Measurements from ENCODE around the gene TTC31.

Gene TTC31

GRCh38 chr2:74488643-74489481 is 6.0 kb downstream of the TTC31 start:
- DNase-seq = no peak

GRCh38 chr2:74489906-74490305 is 7.0 kb downstream of the TTC31 start:
- no peak for DNase-seq

DNA sequence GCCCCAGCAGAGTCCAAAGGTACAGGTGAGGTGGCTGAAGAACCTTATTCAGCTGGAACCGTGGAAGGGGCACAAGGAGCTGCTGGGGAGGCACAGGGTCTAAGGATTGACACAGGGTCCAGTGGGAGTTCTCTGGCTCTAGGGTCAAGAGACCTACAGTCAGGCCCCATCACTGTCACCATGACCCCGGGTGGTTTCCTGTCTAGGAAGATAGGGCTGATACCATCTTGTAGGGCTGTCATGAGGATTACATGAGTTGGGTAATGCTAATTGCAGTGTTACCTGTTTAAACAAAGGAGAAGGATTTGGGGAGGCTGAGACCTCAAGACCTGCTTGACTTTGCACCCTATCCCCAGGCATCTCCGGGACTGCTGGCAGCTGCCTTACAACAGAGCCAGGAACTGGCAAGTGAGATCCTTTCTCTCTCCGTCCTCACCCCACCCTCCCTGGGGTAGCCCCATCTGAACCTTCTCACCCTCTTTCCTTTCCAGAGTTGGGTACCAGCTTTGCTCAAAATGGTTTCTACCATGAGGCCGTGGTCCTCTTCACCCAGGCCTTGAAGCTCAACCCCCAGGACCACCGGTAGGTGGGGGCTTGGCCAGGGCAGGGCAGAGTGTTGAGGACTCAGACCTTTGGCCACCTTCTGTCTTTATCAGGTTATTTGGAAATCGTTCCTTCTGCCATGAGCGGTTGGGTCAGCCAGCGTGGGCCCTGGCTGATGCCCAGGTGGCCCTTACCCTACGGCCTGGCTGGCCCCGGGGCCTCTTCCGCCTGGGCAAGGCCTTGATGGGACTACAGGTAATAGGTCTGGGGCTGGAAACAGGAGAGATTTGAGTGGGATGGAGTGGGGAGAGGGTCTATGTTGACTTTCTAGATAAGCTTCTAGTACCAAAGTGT is 9.0 kb downstream of the TTC31 start:
- no peak for DNase-seq

DNA sequence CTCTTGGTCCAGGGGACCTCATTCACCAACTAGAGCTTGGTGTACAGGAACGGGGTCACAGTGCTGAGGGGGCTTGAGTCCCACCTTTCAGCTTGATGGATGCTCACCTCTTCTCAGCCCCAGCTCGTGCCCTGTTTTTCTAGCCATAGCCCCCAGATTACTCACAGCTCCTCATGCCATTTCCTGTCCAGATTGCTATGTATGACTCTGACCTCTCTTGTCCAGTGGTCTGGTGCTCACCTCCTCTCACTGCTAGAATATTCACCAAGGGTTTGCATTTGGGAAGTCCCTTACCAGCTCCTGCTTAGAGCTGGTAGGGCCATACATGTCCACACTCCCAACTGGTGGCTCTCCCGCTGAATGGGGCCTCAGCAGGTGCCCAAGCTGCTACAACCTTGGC is 10.7 kb downstream of the TTC31 start:
- no peak for DNase-seq

DNA sequence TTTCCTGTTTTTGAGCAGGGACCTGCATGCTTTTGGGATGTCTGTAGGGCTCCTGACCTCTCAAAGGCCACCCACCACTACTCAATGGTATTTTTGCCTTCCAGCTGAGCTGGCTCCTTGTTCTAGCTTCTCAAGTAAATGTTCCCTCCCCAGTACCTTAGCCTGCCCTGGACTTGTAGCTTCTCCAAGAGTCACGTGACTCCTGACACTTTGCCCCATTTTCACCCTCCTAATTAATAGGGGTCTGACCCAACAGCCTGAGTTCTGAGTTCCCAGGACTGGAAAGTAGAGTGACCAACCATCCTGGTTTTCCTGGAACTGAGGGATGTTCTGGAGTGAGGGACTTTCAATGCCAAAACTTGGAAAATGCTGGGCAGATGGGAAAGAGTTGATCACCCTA is 12.6 kb downstream of the TTC31 start:
- DNase-seq = no peak

DNA sequence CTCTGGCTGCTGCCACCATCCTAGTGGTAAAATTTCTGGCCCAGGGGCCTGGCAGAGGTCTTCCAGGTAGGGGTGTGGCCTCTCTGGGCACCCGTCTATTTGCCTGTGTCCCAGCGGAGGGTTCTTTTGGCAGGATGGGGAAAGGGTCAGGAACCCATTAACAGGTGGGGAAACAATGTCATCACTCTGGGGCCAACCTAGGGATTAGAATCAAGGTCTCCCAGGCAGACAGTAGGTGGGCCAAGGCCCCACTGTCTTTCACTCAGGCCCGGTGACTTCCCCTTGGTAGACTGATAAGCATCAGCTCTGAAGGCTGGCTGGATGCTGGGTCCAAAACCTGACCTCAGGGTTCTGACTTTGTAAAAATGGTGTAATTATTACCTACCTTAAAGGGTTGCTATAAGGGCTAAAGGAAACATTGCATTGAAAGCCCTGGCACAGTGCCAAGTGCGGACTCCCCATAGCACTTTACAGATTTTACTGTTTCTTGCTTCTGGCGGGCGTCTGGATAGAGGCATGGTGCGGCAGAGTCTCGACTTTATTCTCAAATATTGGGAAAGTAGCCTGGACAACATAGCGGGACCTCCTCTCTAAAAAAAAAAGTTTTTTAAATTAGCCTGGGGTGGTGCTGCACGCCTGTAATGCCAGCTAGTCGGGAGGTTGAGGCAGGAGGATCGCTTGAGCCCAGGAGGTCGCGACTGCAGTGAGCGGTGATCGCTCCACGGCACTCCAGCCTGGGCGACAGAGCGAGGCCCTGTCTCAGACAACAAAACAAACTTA is 14.3 kb downstream of the TTC31 start:
- no peak for DNase-seq

- peak; percentile 18 for DNase-seq
Measured at GRCh38 chr2:74497777-74498499, 15.1 kb downstream of the TTC31 start.

- DNase-seq = no peak
Measured at GRCh38 chr2:74498500-74499266, 15.8 kb downstream of the TTC31 start.

DNA sequence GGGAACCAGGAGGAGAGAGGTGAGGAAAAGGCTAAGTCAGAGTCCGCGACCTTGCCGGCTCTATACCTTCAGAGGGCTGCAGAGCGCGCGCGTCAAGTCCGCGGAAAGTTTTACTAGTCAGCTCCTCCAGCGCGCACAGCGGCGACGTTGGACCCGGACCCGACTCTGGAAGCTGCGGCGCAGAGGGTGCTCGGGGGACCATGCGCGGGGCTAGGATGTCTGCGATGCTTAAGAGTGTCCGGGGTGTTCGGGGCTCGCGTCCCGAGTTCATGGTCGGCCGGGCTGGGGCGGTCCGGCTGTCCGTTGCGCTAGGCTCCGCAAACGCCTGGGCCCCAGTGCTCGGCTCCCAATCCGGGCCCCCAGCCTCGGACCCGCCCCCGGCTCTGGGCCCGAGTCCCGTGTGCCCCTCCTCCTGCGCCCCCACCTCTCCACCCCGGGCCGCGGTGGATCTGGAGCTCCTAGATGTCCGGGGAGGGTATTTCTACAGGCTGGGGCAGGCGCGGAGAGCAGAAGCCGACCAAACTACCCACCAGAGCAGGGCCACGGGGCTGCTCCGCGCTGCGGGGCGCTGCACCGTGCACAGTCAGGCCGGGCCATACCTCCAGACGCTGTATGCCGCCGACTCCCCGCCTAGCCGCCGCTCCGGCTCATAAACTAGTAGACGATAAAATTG is 16.5 kb downstream of the TTC31 start, which contains the start of gene LBX2:
Gene LBX2, minus strand, starts transcription at position 337 of the 673 bp plus-strand sequence. Its CDS starts 66 bp downstream, at position 271.
- DNase-seq = no peak

DNA sequence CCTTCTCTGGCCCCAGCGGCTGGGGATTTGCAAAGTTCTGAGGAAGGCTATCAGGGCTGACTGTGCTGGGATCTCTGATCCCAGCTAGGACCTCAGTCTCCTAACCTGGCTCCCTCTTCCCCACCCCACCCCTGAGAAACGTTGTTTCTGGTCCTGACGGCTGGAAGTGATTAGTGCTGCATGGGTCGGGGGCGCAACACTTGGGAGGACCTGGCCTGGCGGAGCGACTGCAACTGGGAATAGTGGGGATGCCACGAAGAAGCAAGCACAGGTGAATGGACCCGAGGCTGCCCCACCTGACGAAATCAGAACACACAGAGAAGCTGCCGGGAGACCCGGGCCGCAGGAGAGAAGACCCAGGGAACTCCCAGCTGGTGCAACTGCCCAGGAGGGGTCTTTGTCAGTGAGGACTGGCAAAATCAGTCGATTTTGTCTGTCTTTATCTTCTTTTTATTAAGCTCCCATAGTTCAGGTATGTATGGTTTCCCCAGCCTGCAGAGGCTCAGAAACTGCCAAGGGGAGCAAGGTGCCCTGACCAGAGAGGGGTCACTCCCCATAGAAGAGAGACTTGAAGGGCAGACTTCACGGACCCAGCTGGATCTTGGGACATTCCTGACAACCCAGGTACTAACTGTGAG is 17.2 kb downstream of the TTC31 start:
- no peak for DNase-seq

GRCh38 chr2:74500578-74500946 is 17.7 kb downstream of the TTC31 start:
- DNase-seq = no peak

DNA sequence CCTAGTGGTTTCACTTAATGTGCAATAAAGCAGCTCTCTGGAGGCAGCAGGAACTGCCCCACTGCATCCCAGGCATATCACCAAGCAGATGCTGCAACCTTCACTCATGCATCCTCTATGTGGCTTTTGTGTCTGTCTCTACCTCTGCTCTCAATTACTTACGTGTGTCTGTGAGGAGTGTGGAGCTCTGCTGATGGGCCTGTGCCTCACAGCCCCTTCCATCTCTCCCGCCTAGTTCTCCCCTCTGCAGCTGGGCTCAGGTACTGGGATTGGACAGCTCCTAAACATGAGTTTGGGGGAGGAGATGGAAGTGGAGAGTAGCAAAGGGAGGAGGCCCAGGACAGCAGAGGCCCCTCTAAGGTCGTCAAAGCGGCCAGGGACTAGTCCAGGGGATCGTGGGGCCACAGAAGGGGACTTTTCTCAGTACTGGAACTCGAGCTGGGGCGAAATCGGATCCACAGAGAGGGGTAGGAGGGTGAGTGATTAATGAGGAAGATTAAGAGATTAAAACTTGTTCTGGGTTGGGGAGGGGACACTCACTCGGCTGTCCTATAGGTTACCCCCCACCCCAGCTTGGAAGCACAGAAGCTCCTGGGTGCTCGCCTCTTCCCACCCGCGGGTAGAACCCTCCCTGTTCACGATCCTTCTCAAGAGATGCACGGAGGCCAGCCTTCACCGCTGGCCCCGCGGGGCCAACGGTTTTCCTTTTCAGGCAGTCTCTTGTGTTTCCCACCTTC is 18.6 kb downstream of the TTC31 start:
- DNase-seq = no peak

GRCh38 chr2:74502147-74502719 is 19.4 kb downstream of the TTC31 start:
- DNase-seq = no peak

GRCh38 chr2:74502720-74503505 is 20.0 kb downstream of the TTC31 start:
- DNase-seq = no peak

- DNase-seq = no peak
Measured at GRCh38 chr2:74503506-74504475, 20.9 kb downstream of the TTC31 start.

DNA sequence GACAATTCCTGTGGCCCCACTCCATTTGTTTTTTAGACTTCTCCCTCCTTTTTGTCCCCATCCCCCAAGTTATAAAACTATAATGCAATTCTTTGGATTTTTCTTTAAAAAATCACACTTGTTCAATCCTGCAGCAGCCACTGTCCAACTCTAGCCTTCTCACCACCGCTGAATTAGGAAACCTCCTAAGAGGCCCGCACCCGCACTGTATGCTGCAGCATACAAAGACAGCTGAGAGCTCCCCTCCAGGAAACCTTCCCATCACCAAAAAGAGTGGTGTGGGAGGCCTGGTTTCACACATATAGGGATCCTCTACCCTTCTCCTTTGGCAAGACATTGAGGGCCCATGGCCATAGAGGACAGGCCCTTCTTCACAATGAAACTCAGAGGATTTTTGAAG is 21.7 kb downstream of the TTC31 start:
- DNase-seq = no peak
